Right lobe of liver (tissue), 6 donors: Measurements from ENCODE around the gene GPC5. TPM values are rescaled to one million over a fixed set of nuclear protein-coding genes. Genes with fewer than 3 reads are reported as not detected.

ENCODE experiments used
- ATAC-seq, 4 donors: fragments of 200-7000 bp; cut with Tn5 transposase; one replicate each; pipeline ENCODE4 v1.9.1; 2020; ENCODE audit warnings: mild to moderate bottlenecking in 4 of 4, moderate library complexity in 4 of 4
- DNase-seq, 3 donors: peaks; one replicate each; pipeline ENCODE4 v3.0.0-alpha.2; 2020
- H3K27ac ChIP-seq, 3 donors: fragments of 200-600 bp; one replicate each; pipeline ENCODE4 v1.8.0; 2022
- H3K27me3 ChIP-seq, 2 donors: fragments of 200-600 bp; one replicate each; pipeline ENCODE4 v1.8.0; 2022
- H3K36me3 ChIP-seq, 4 donors: fragments of 200-600 bp; sonication (generic) in 1 of 4; one replicate each; pipeline versions ENCODE4 v1.5.1 to v1.8.0; 2017 to 2022; ENCODE audit warnings: control low read depth in 1 of 4
- H3K4me1 ChIP-seq, 4 donors: fragments of 200-600 bp; sonication (generic) in 1 of 4; one replicate each; pipeline versions ENCODE4 v1.5.1 to v1.8.0; 2017 to 2022; ENCODE audit warnings: control low read depth in 1 of 4
- H3K4me3 ChIP-seq, 3 donors: fragments of 200-600 bp; one replicate each; pipeline ENCODE4 v1.8.0; 2022
- H3K9me3 ChIP-seq, 4 donors: fragments of 200-600 bp; sonication (generic) in 1 of 4; one replicate each; pipeline versions ENCODE4 v1.5.1 to v1.8.0; 2017 to 2022; ENCODE audit warnings: control low read depth in 1 of 4
- CTCF ChIP-seq, 4 donors: fragments of 200-600 bp in 3 of 4; fragments of 450-650 bp in 1 of 4; IDR thresholded peaks; one replicate each; pipeline versions ENCODE4 v1.5.1 to v1.8.0; 2016 to 2022; ENCODE audit warnings: antibody characterized with exemption in 4 of 4, mild to moderate bottlenecking in 2 of 4
- POLR2A ChIP-seq: fragments of 450-650 bp; IDR thresholded peaks from one replicate; pipeline ENCODE4 v1.6.1; 2017; ENCODE audit warnings: antibody characterized with exemption, mild to moderate bottlenecking
- WGBS: methylation state at CpG from one replicate; pipeline ENCODE4 v1.1.6; 2018; ENCODE audit warnings: low coverage, low lambda C conversion rate; ENCODE audit not compliant: insufficient coverage; ENCODE audit errors: missing lambda C conversion rate; 5-methylcytosine and 5-hydroxymethylcytosine counted together
- intact Hi-C, 2 donors: fragments of 100-400 bp; cut with DNase I; formaldehyde crosslinking; loops; one replicate each; pipeline versions ENCODE4 v1.11.2 to v1.14.1; 2022
- total RNA-seq, 6 experiments: library from RNA; depleted of rRNA in 2 of 6; stranded (reverse); fragments of >200 nt in 2 of 6; fragmentation: NEBNext Ultra II Directional in 3 of 6; extraction: Animal tissue kit (Norgen Biotek cat#: 25700) in 3 of 6; gene quantifications; one replicate each; pipeline versions ENCODE4 v1.1.0 to v1.2.4, GENCODE V29; 2016 to 2023
- donor health status: DM: no; HTN: yes; CAD: no.
- donor health status: DM: no; HTN: no; CAD: no.
- donor health status: DM: no; HTN: no; CAD: no.
- donor health status: DM: no; HTN: yes; CAD: no.
- donor health status: DM: no; HTN: yes; CAD: no.

Gene GPC5
- total RNA-seq, 6 experiments from 2014 or later: 0.12 to 0.99 (median 0.66) TPM

DNA sequence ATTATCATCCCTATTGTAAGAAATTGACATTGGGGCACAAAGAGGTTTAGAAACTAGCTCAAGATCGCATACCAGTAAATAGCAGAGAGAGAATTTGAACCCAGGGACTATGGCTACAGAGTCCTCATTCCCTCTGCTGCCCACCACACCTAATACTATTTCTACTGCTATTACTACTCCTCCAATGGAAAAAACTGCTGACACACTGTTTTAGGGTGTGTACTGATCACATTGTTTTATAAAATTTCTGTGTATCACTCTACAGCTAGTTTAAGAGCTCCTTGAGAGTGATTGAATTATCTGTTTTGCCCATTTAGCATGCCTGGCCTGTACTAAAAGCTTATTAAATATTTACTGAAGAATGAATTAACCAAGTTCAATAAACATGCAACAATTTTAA is 552.4 kb downstream of the GPC5 start:
- Histone ChIP-seq H3K36me3 (no peaks in the 10 kb centered on the region), H3K4me3 (no peak overlapping the region), H3K9me3 (no peaks in the 10 kb centered on the region), H3K27ac (no peak overlapping the region), H3K27me3 (no peaks in the 10 kb centered on the region), H3K4me1 (no peaks in the 10 kb centered on the region)
- ATAC-seq (no peak), DNase-seq (no peak)
- no peak for TF ChIP-seq POLR2A
- TF ChIP-seq CTCF (IDR thresholded peaks at IDR 0.05): no peak
- intact Hi-C loops: loop anchor here in 1 of 2 donors (10.0 kb wide), 1 partner anchor 114 kb away; no protein-coding TSS in a partner anchor
- 100% methylated on average over 1 of the region's 1 CpG for WGBS

GRCh38 chr13:91955546-91956355 is 557.3 kb downstream of the GPC5 start:
- H3K27me3 ChIP-seq: no peaks in the 10 kb centered on the region
- TF ChIP-seq POLR2A (no peak), CTCF (IDR thresholded peaks at IDR 0.05) (no peak)
- H3K9me3 ChIP-seq: no peaks in the 10 kb centered on the region
- no CpG with 5 or more reads among the region's 1 CpG for WGBS
- DNase-seq: no peak
- intact Hi-C loops: loop anchor here in 1 of 2 donors (10.0 kb wide), 1 partner anchor 109 kb away; no protein-coding TSS in a partner anchor
- no peak overlapping the region for H3K27ac ChIP-seq
- H3K4me3 ChIP-seq: no peak overlapping the region
- no peaks in the 10 kb centered on the region for H3K36me3 ChIP-seq
- no peak for ATAC-seq
- peaks cover 0 to 2% (median 0%) of the 10 kb centered on the region in 4 donors for H3K4me1 ChIP-seq

GRCh38 chr13:91960947-91961346 is 562.5 kb downstream of the GPC5 start:
- intact Hi-C loops: no loop called here
- 7% methylated on average over 1 of the region's 1 CpG for WGBS
- DNase-seq (no peak), ATAC-seq (peak in 3 of 4 donors; percentile 22 to 62 (median 57))
- Histone ChIP-seq H3K9me3 (no peaks in the 10 kb centered on the region), H3K36me3 (no peaks in the 10 kb centered on the region), H3K4me3 (no peak overlapping the region), H3K27ac (no peak overlapping the region), H3K4me1 (peaks cover 0 to 8% (median 0%) of the 10 kb centered on the region in 4 donors), H3K27me3 (no peaks in the 10 kb centered on the region)
- no peak for TF ChIP-seq CTCF (IDR thresholded peaks at IDR 0.05)
- TF ChIP-seq POLR2A: no peak

DNA sequence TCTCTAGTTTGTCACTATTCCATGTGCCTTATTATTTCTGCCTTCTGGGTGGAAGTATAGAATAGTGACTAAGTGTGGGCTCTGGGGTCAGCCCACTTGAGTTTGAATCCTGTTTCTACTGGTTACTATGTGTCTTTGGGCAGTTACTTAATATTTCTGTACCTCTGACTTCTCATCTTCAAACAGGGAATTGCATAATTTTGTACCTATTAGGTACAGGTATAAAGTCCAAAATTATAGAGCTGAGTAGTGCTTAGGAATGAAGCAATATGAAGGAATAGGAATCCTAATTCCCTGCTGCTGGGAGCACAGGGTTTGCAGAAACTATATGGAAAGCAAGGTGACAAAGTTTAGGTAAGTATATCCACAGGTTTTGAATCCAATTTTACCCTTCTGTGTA is 564.5 kb downstream of the GPC5 start:
- intact Hi-C loops: no loop called here
- H3K27ac ChIP-seq: no peak overlapping the region
- H3K4me1 ChIP-seq: peaks cover 0 to 8% (median 0%) of the 10 kb centered on the region in 4 donors
- H3K36me3 ChIP-seq: no peaks in the 10 kb centered on the region
- TF ChIP-seq CTCF (IDR thresholded peaks at IDR 0.05): no peak
- TF ChIP-seq POLR2A: no peak
- H3K4me3 ChIP-seq: no peak overlapping the region
- no peaks in the 10 kb centered on the region for H3K27me3 ChIP-seq
- H3K9me3 ChIP-seq: no peaks in the 10 kb centered on the region
- no peak for DNase-seq
- ATAC-seq: peak in 2 of 4 donors; percentile 77 to 89
